Measurements from ENCODE around the gene FOSL1. TPM values are rescaled to one million over a fixed set of nuclear protein-coding genes. Genes with fewer than 3 reads are reported as not detected.

The FOSL1 gene
- total RNA-seq, 1 experiment from 2014 or later: 20.5 TPM

GRCh38 chr11:65937766-65938165, 37.6 kb upstream of the FOSL1 start:
- POLR2A ChIA-PET: no interaction called here
- Mint-ChIP-seq H3K4me1 (peaks cover 30% of the 10 kb centered on the region), H3K36me3 (no peaks in the 10 kb centered on the region), H3K27me3 (ENCODE audit: low read depth) (peaks cover 7% of the 10 kb centered on the region; the same call in 1 of the 2 replicates), H3K9me3 (no peaks in the 10 kb centered on the region), H3K4me3 (no peak overlapping the region), H3K27ac (no peak overlapping the region)
- DNase-seq (ENCODE audit: low spot score) (no peak), ATAC-seq (no peak)
- TF ChIP-seq AR (CRISPR knock-in tag; IDR thresholded peaks at IDR 0.05) (no peak), SOX15 (CRISPR knock-in tag; IDR thresholded peaks at IDR 0.05) (no peak), RORB (CRISPR knock-in tag; IDR thresholded peaks at IDR 0.05) (no peak), ETV6 (CRISPR knock-in tag; IDR thresholded peaks at IDR 0.05) (no peak), IRF2 (CRISPR knock-in tag; IDR thresholded peaks at IDR 0.05; ENCODE audit: borderline replicate concordance, low read depth) (no peak), ZNF232 (CRISPR knock-in tag; IDR thresholded peaks at IDR 0.05) (no peak), ATF3 (CRISPR knock-in tag; conservative IDR thresholded peaks at IDR 0.05) (no peak)
- CTCF ChIA-PET: interaction anchor here (0.7 to 2.2 kb wide), 7 partner anchors 10 to 300 kb away, joined by 3 to 7 read pairs (median 3); partner anchors contain the start of genes CCDC85B, FIBP and SIPA1

- POLR2A ChIA-PET: no interaction called here
- Mint-ChIP-seq H3K4me1 (peaks cover 30% of the 10 kb centered on the region), H3K4me3 (no peak overlapping the region), H3K36me3 (no peaks in the 10 kb centered on the region), H3K27ac (no peak overlapping the region), H3K27me3 (ENCODE audit: low read depth) (no peaks in the 10 kb centered on the region), H3K9me3 (no peaks in the 10 kb centered on the region)
- CTCF ChIA-PET: interaction anchor here (0.6 to 1.2 kb wide), 3 partner anchors 13 to 75 kb away, joined by 3 to 4 read pairs (median 3); partner anchors contain the start of gene FIBP
- ATAC-seq: no peak
- no peak for DNase-seq (ENCODE audit: low spot score)
- no peak for TF ChIP-seq ZBTB43 (CRISPR knock-in tag; IDR thresholded peaks at IDR 0.05)
- TF ChIP-seq FOXP4 (CRISPR knock-in tag; IDR thresholded peaks at IDR 0.05): no peak
- TF ChIP-seq ZNF532 (CRISPR knock-in tag; IDR thresholded peaks at IDR 0.05; ENCODE audit: borderline replicate concordance): no peak
- no peak for TF ChIP-seq USF1 (CRISPR knock-in tag; IDR thresholded peaks at IDR 0.05)
- no peak for TF ChIP-seq CTCF (IDR thresholded peaks at IDR 0.05)
- no peak for TF ChIP-seq NFYB (CRISPR knock-in tag; conservative IDR thresholded peaks at IDR 0.05; ENCODE audit: low read depth)
- TF ChIP-seq ZNF263 (CRISPR knock-in tag; IDR thresholded peaks at IDR 0.05; ENCODE audit: low read depth): no peak
- no peak for TF ChIP-seq IRF2 (CRISPR knock-in tag; IDR thresholded peaks at IDR 0.05; ENCODE audit: borderline replicate concordance, low read depth)
- TF ChIP-seq HMGA2 (CRISPR knock-in tag; IDR thresholded peaks at IDR 0.05): no peak
- no peak for TF ChIP-seq ZNF416 (CRISPR knock-in tag; IDR thresholded peaks at IDR 0.05)
- no peak for TF ChIP-seq ZNF138 (CRISPR knock-in tag; conservative IDR thresholded peaks at IDR 0.05)
- TF ChIP-seq FOXP1 (CRISPR knock-in tag; IDR thresholded peaks at IDR 0.05; ENCODE audit: borderline replicate concordance): no peak
- TF ChIP-seq ZBTB21 (CRISPR knock-in tag; IDR thresholded peaks at IDR 0.05; ENCODE audit: borderline replicate concordance): no peak
These were observed 33.8 kb upstream of the FOSL1 start for GRCh38 chr11:65934014-65934413.
